HEK293 (cell line): Measurements from ENCODE around the gene EXOSC9.

Experiments used
- CTCF ChIA-PET: fragments of 350-600 bp; formaldehyde crosslinking; extraction: SDS; loops from one replicate; lab custom pipeline; 2021; ENCODE audit warnings: antibody characterized with exemption; lab: Yijun Ruan, JAX
- POLR2A ChIA-PET: fragments of 300-600 bp; formaldehyde crosslinking; extraction: SDS; loops from one replicate; lab custom pipeline; 2020; ENCODE audit warnings: antibody characterized with exemption, inconsistent platforms; lab: Yijun Ruan, JAX
- H3K27ac ChIP-seq: fragments of 200-500 bp; sonication (Bioruptor generic); 2 replicates; pipeline ENCODE4 v1.5.1; 2014; ENCODE audit warnings: low read depth, low read length, control low read depth, inconsistent platforms; ENCODE audit errors: extremely low read depth
- H3K36me3 ChIP-seq, 2 experiments: fragments of 200-500 bp in 1 of 2; sonication (Bioruptor generic) in 1 of 2; 1 replicate in 1 of 2; 2 replicates in 1 of 2; pipeline ENCODE4 v1.5.1; 2014 to 2017; ENCODE audit warnings: inconsistent platforms in 2 of 2, low read length in 2 of 2; ENCODE audit not compliant: control insufficient read depth in 2 of 2, insufficient read depth in 1 of 2
- H3K4me1 ChIP-seq: fragments of 200-500 bp; sonication (Bioruptor generic); 2 replicates; pipeline ENCODE4 v1.5.1; 2014; ENCODE audit warnings: mild to moderate bottlenecking, low read length, inconsistent platforms; ENCODE audit not compliant: control insufficient read depth, insufficient read depth
- H3K4me3 ChIP-seq: 2 replicates; pipeline ENCODE4 v1.5.1; 2011; ENCODE audit warnings: low read depth, mild to moderate bottlenecking, control low read depth, low read length, moderate library complexity
- H3K9me3 ChIP-seq: fragments of 200-500 bp; sonication (Bioruptor generic); 2 replicates; pipeline ENCODE4 v1.5.1; 2014; ENCODE audit warnings: low read depth, low read length, inconsistent platforms; ENCODE audit not compliant: control insufficient read depth, insufficient read depth
- KLF10 ChIP-seq: fragments of 450-650 bp; IDR thresholded peaks from 2 replicates; pipeline ENCODE4 v1.5.1; 2018; ENCODE audit warnings: missing biosample characterization, mild to moderate bottlenecking, missing genetic modification characterization
- MEIS1 ChIP-seq: sonication (generic); formaldehyde crosslinking; IDR thresholded peaks from 2 replicates; pipeline ENCODE4 v1.8.1; 2022; ENCODE audit warnings: missing genetic modification reagents, mild to moderate bottlenecking, borderline replicate concordance
- YY2 ChIP-seq: fragments of 450-650 bp; formaldehyde crosslinking; IDR thresholded peaks from 2 replicates; pipeline ENCODE4 v1.5.1; 2016; ENCODE audit warnings: missing biosample characterization, missing genetic modification characterization
- ZNF169 ChIP-seq: fragments of 450-650 bp; formaldehyde crosslinking; IDR thresholded peaks from 2 replicates; pipeline ENCODE4 v1.5.1; 2016; ENCODE audit warnings: missing biosample characterization, missing genetic modification characterization
- ZNF24 ChIP-seq: fragments of 450-650 bp; formaldehyde crosslinking; IDR thresholded peaks from 2 replicates; pipeline ENCODE4 v1.5.1; 2016; ENCODE audit warnings: missing biosample characterization, missing genetic modification characterization
- ZNF311 ChIP-seq: fragments of 450-650 bp; formaldehyde crosslinking; IDR thresholded peaks from 2 replicates; pipeline ENCODE4 v1.5.1; 2017; ENCODE audit warnings: missing biosample characterization, missing genetic modification characterization, borderline replicate concordance
- ZNF514 ChIP-seq: fragments of 450-650 bp; formaldehyde crosslinking; IDR thresholded peaks from 2 replicates; pipeline ENCODE4 v1.5.1; 2016; ENCODE audit warnings: missing biosample characterization, missing genetic modification characterization
- ZNF544 ChIP-seq: fragments of 450-650 bp; formaldehyde crosslinking; IDR thresholded peaks from 2 replicates; pipeline ENCODE4 v1.5.0; 2017; ENCODE audit warnings: missing biosample characterization, missing genetic modification characterization
- TF ChIP-seq, protein P1 (sequence below): fragments of 450-650 bp; formaldehyde crosslinking; conservative IDR thresholded peaks from 2 replicates; pipeline ENCODE4 v1.5.1; 2016; ENCODE audit warnings: low read depth, missing biosample characterization, missing genetic modification characterization
- TF ChIP-seq, protein P2 (sequence below): fragments of 450-650 bp; IDR thresholded peaks from 2 replicates; pipeline ENCODE4 v1.5.1; 2018; ENCODE audit warnings: missing biosample characterization, mild to moderate bottlenecking, missing genetic modification characterization
- TF ChIP-seq, protein P3 (sequence below): fragments of 450-650 bp; formaldehyde crosslinking; IDR thresholded peaks from 2 replicates; pipeline ENCODE4 v1.5.1; 2016; ENCODE audit warnings: missing biosample characterization, missing genetic modification characterization, borderline replicate concordance
- TF ChIP-seq, protein P4 (sequence below): fragments of 450-650 bp; formaldehyde crosslinking; IDR thresholded peaks from 2 replicates; pipeline ENCODE4 v1.5.1; 2016; ENCODE audit warnings: missing biosample characterization, missing genetic modification characterization

EXOSC9 gene

DNA sequence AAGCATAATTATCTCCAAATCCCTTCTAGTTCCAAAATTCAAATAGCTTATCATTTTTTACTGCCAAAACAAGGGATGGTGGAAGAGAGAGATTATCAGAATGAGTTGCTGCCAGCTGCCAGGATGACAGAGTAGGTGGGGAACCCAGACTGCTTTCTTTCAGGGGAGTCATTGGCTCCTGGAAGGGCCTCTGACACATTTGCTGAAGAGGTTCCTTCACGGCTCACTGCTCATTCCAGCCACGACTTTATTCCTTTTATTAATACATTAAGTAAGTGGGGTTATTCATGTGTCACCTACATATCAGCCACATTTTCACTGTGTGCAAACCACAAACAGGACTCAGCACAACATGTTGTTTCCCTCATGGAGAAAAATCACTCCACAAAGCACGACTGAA lies 23.5 kb upstream of the EXOSC9 start (continued):
- TF ChIP-seq, protein P1, sequence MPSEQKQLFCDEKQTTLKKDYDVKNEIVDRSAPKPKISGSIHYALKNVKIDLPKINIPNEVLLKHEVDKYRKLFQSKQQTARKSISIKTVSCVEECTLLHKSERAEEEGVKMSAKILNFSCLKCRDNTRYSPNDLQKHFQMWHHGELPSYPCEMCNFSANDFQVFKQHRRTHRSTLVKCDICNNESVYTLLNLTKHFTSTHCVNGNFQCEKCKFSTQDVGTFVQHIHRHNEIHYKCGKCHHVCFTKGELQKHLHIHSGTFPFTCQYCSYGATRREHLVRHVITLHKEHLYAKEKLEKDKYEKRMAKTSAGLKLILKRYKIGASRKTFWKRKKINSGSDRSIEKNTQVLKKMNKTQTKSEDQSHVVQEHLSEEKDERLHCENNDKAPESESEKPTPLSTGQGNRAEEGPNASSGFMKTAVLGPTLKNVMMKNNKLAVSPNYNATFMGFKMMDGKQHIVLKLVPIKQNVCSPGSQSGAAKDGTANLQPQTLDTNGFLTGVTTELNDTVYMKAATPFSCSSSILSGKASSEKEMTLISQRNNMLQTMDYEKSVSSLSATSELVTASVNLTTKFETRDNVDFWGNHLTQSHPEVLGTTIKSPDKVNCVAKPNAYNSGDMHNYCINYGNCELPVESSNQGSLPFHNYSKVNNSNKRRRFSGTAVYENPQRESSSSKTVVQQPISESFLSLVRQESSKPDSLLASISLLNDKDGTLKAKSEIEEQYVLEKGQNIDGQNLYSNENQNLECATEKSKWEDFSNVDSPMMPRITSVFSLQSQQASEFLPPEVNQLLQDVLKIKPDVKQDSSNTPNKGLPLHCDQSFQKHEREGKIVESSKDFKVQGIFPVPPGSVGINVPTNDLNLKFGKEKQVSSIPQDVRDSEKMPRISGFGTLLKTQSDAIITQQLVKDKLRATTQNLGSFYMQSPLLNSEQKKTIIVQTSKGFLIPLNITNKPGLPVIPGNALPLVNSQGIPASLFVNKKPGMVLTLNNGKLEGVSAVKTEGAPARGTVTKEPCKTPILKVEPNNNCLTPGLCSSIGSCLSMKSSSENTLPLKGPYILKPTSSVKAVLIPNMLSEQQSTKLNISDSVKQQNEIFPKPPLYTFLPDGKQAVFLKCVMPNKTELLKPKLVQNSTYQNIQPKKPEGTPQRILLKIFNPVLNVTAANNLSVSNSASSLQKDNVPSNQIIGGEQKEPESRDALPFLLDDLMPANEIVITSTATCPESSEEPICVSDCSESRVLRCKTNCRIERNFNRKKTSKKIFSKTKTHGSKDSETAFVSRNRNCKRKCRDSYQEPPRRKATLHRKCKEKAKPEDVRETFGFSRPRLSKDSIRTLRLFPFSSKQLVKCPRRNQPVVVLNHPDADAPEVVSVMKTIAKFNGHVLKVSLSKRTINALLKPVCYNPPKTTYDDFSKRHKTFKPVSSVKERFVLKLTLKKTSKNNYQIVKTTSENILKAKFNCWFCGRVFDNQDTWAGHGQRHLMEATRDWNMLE (tag by site-specific recombination) = no peak
- no peak for TF ChIP-seq ZNF311 (tag by site-specific recombination)
- TF ChIP-seq, protein P2, sequence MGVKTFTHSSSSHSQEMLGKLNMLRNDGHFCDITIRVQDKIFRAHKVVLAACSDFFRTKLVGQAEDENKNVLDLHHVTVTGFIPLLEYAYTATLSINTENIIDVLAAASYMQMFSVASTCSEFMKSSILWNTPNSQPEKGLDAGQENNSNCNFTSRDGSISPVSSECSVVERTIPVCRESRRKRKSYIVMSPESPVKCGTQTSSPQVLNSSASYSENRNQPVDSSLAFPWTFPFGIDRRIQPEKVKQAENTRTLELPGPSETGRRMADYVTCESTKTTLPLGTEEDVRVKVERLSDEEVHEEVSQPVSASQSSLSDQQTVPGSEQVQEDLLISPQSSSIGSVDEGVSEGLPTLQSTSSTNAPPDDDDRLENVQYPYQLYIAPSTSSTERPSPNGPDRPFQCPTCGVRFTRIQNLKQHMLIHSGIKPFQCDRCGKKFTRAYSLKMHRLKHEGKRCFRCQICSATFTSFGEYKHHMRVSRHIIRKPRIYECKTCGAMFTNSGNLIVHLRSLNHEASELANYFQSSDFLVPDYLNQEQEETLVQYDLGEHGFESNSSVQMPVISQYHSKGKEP (tag by site-specific recombination) = no peak
- no peak for TF ChIP-seq YY2
- TF ChIP-seq, protein P3, sequence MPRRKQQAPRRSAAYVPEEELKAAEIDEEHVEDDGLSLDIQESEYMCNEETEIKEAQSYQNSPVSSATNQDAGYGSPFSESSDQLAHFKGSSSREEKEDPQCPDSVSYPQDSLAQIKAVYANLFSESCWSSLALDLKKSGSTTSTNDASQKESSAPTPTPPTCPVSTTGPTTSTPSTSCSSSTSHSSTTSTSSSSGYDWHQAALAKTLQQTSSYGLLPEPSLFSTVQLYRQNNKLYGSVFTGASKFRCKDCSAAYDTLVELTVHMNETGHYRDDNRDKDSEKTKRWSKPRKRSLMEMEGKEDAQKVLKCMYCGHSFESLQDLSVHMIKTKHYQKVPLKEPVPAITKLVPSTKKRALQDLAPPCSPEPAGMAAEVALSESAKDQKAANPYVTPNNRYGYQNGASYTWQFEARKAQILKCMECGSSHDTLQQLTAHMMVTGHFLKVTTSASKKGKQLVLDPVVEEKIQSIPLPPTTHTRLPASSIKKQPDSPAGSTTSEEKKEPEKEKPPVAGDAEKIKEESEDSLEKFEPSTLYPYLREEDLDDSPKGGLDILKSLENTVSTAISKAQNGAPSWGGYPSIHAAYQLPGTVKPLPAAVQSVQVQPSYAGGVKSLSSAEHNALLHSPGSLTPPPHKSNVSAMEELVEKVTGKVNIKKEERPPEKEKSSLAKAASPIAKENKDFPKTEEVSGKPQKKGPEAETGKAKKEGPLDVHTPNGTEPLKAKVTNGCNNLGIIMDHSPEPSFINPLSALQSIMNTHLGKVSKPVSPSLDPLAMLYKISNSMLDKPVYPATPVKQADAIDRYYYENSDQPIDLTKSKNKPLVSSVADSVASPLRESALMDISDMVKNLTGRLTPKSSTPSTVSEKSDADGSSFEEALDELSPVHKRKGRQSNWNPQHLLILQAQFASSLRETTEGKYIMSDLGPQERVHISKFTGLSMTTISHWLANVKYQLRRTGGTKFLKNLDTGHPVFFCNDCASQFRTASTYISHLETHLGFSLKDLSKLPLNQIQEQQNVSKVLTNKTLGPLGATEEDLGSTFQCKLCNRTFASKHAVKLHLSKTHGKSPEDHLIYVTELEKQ (tag by site-specific recombination) = no peak
- TF ChIP-seq ZNF24 (tag by site-specific recombination) = no peak

DNA sequence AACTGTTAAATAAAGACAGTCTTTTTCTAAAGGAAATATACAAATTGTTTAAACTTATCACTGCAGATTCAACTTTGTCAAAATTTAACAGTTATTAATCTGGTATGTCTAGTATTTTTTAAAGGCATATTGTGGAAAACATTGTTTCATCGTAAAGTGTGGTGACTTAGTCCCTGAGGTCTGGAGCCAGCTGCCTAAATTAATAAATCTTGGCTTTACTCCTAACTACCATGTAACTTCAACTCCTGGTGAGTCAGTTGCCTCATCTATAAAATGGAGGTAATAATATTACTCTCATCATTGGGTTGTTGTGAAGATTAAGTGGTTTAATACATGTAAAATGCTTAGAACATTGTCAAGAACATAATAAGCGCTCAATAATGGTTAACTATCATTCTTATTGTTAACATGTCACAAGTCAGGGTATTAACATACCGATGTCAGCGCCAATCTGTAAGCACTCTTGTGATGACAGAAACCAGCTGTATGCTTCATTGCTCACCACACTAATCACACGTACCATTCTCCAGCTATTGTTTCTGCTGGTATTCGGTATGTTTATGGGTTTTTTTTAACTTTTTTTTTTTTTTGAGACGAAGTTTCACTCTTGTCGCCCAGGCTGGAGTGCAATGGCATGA lies 22.0 kb upstream of the EXOSC9 start:
- POLR2A ChIA-PET = no interaction called here
- Histone ChIP-seq H3K36me3 (no peaks in the 10 kb centered on the region), H3K27ac (no peak overlapping the region), H3K9me3 (no peaks in the 10 kb centered on the region), H3K4me1 (no peaks in the 10 kb centered on the region), H3K4me3 (no peak overlapping the region)
- TF ChIP-seq ZNF544 (tag by site-specific recombination) (no peak), MEIS1 (CRISPR knock-in tag) (no peak), KLF10 (tag by site-specific recombination) (no peak), ZNF169 (tag by site-specific recombination) (no peak), ZNF514 (tag by site-specific recombination) (no peak)
- TF ChIP-seq, protein P4, sequence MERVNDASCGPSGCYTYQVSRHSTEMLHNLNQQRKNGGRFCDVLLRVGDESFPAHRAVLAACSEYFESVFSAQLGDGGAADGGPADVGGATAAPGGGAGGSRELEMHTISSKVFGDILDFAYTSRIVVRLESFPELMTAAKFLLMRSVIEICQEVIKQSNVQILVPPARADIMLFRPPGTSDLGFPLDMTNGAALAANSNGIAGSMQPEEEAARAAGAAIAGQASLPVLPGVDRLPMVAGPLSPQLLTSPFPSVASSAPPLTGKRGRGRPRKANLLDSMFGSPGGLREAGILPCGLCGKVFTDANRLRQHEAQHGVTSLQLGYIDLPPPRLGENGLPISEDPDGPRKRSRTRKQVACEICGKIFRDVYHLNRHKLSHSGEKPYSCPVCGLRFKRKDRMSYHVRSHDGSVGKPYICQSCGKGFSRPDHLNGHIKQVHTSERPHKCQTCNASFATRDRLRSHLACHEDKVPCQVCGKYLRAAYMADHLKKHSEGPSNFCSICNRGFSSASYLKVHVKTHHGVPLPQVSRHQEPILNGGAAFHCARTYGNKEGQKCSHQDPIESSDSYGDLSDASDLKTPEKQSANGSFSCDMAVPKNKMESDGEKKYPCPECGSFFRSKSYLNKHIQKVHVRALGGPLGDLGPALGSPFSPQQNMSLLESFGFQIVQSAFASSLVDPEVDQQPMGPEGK = no peak
- CTCF ChIA-PET = interaction anchor here (0.6 kb wide), 1 partner anchor 14 kb away, joined by 3 read pairs; the partner anchor contains the start of gene SMIM43
